RWPE1 (cell line): ENCODE measurements around the gene ZBTB42.

ENCODE experiments used
- CTCF ChIA-PET: fragments of 350-600 bp; sonication (Branson Sonifier 250); formaldehyde crosslinking; extraction: SDS; loops from one replicate; lab custom pipeline; 2021; lab: Yijun Ruan, JAX
- POLR2A ChIA-PET: fragments of 400-600 bp; formaldehyde crosslinking; extraction: SDS; loops from one replicate; lab custom pipeline; 2020; ENCODE audit warnings: antibody characterized with exemption; ENCODE audit not compliant: low non-redundant PET; lab: Yijun Ruan, JAX
- DNase-seq: peaks from one replicate; pipeline ENCODE4 v3.0.0; 2012; ENCODE audit warnings: low spot score
- H3K27ac ChIP-seq: fragments of 450-650 bp; 2 replicates; pipeline ENCODE4 v1.5.1; 2017
- TF ChIP-seq, protein P1 (sequence below): fragments of 450-650 bp; conservative IDR thresholded peaks from 2 replicates; pipeline ENCODE4 v1.5.1; 2017; ENCODE audit warnings: low read depth, mild to moderate bottlenecking

ZBTB42 gene

DNA sequence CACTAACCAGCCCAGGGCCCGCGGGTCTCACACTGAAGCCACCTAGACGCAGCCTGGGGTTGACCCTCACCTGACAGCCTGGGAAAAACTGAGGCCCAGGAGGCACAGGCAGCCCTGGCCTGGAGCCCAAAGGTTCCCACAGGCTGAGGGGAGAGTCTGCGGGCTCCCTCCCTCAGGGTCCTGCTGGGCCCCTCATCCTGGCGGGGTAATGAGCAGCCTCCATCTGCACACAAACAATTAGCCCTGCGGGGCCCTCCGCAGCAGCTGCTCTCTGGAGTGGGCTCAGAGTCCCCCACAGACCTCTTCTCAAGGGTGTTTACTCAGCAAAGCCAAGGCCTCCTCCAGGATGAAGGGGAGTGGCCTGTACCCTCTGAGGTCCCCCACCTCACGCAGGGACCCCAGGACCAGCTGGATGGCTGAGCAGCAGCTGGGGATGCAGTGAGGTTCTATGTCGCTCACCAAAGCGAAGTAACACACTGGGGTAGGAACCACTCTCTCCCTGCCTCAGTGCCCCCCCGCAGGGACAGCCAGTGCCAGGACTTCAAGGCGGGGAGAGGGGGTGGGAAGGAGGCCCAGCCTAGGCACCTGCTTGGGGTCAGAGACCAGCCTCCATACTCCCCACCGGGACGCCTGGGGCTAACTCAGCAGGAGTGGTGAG is 12.6 kb upstream of the ZBTB42 start:
- ChIA-PET CTCF (interaction anchor here (0.8 to 1.9 kb wide), 2 partner anchors 20 to 34 kb away, joined by 3 to 10 read pairs; no protein-coding TSS in a partner anchor), POLR2A (no interaction called here)
- TF ChIP-seq, protein P1, sequence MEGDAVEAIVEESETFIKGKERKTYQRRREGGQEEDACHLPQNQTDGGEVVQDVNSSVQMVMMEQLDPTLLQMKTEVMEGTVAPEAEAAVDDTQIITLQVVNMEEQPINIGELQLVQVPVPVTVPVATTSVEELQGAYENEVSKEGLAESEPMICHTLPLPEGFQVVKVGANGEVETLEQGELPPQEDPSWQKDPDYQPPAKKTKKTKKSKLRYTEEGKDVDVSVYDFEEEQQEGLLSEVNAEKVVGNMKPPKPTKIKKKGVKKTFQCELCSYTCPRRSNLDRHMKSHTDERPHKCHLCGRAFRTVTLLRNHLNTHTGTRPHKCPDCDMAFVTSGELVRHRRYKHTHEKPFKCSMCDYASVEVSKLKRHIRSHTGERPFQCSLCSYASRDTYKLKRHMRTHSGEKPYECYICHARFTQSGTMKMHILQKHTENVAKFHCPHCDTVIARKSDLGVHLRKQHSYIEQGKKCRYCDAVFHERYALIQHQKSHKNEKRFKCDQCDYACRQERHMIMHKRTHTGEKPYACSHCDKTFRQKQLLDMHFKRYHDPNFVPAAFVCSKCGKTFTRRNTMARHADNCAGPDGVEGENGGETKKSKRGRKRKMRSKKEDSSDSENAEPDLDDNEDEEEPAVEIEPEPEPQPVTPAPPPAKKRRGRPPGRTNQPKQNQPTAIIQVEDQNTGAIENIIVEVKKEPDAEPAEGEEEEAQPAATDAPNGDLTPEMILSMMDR: no peak
- DNase-seq: no peak
- H3K27ac ChIP-seq: peak overlapping the region; percentile 84

- H3K27ac ChIP-seq: peak overlapping the region; percentile 84
- ChIA-PET POLR2A (no interaction called here), CTCF (interaction anchor here (1.1 kb wide), 1 partner anchor 65 kb away, joined by 3 read pairs; the partner anchor contains the start of gene ADSS1)
- TF ChIP-seq, protein P1: no peak
- DNase-seq: no peak
Observed at GRCh38 chr14:104788873-104789663, 11.8 kb upstream of the ZBTB42 start.

GRCh38 chr14:104789752-104790743 is 10.9 kb upstream of the ZBTB42 start:
- H3K27ac ChIP-seq: peak overlapping the region; percentile 84
- POLR2A ChIA-PET: no interaction called here
- CTCF ChIA-PET: interaction anchor here (0.6 to 1.1 kb wide), 5 partner anchors 21 to 604 kb away, joined by 3 to 5 read pairs (median 4); partner anchors contain the start of gene ADSS1

DNA sequence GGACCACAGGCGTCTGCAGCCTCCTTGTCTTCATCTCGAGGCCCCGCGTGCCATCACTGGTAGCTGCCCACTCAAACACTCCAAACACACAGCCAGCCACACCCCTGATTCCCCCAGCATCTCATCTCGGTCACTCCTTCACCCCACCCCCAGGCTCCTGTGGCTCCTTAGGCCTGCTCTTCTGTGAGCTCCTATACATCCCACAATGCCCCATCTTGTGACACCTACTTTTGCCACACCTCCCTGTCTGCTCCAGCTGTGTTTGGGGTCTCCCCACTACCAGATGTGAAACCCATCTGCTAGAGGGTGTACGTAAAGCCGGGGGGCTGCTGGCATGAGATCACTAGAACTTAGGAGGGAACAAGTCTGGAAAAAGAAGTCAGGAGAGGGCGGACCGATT is 9.5 kb upstream of the ZBTB42 start:
- CTCF ChIA-PET: interaction anchor here (0.6 to 0.9 kb wide), 2 partner anchors 23 to 35 kb away, joined by 3 to 6 read pairs; no protein-coding TSS in a partner anchor
- no peak for DNase-seq
- TF ChIP-seq, protein P1: no peak
- POLR2A ChIA-PET: no interaction called here
- H3K27ac ChIP-seq: peak overlapping the region; percentile 84

More at GRCh38 chr14:104789752-104790743, 10.9 kb upstream of the ZBTB42 start:
- TF ChIP-seq, protein P1: no peak
- DNase-seq: no peak

GRCh38 chr14:104792101-104792884 is 8.6 kb upstream of the ZBTB42 start:
- H3K27ac ChIP-seq: peak overlapping the region; percentile 84
- TF ChIP-seq, protein P1: no peak
- CTCF ChIA-PET: interaction anchor here (0.6 kb wide), 1 partner anchor 23 kb away, joined by 6 read pairs; no protein-coding TSS in a partner anchor
- no peak for DNase-seq
- POLR2A ChIA-PET: no interaction called here
